Stimulated activated CD4-positive, alpha-beta T cell treated with anti-CD3 and anti-CD28 coated beads, Interleukin-12 subunit alpha, Interleukin-12 subunit beta, amount 100 ng/mL, for 24 hours (primary cell): ENCODE data around the gene NUAK2.
"Not testable (repeated sequence)": the region's sequence is repeated elsewhere in the genome, so short reads cannot be mapped to it uniquely, and the experiment has no call there.

Source experiments
- DNase-seq, 2 experiments: peaks; one replicate each; pipeline ENCODE4 v3.0.0-alpha.2; 2020; ENCODE audit warnings: low read depth in 2 of 2

Gene NUAK2

DNA sequence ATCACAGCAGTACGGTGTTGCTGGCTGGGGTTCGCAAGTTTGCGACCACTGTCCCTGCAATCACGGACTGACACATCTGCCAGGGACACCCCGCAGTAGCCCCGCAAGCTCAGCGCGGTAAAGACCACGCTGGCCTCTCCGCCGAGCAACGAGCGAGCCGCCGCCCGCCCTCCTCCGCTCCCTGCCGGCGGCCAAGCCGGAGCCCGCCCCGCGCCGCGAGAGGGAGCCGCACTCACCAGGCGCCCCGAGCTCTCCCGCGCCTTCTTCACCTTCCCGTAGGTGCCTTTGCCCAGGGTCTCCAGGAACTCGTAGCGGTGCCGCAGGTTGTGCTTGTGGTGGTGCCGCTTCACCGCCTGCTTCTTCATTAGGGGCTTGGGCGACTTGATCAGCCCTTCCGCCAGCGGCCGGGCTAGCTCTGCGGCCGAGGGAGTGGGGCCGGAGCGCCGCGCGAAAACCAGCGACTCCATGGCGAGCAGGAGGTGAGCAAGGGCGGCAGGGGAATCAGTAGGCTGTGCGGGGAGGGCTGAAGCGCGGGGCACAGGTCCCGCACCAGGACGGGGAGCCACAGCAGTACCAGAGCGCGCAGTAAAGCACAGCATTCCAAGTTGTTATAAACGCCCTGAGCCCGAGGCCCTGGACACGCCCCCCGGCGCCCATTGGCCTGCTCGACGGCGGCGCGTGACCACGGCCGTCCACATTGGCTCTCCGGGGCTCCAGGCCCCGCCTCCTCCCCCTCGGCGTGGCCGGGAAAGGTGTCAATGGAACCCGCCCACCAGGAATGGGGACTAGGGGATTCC lies at the start of gene NUAK2:
NUAK2 (minus strand) TSS at position 584 of the 797 bp plus-strand sequence; CDS start at position 467, 117 bp downstream.
- peak; percentile 62 to 85 for DNase-seq

- DNase-seq: no peak
Measured at GRCh38 chr1:205370780-205371179, 49.2 kb upstream of the NUAK2 start.

GRCh38 chr1:205369701-205370123 lies 48.2 kb upstream of the NUAK2 start:
- no peak for DNase-seq

- no peak for DNase-seq
Measured at GRCh38 chr1:205368478-205368877, 46.9 kb upstream of the NUAK2 start.

DNA sequence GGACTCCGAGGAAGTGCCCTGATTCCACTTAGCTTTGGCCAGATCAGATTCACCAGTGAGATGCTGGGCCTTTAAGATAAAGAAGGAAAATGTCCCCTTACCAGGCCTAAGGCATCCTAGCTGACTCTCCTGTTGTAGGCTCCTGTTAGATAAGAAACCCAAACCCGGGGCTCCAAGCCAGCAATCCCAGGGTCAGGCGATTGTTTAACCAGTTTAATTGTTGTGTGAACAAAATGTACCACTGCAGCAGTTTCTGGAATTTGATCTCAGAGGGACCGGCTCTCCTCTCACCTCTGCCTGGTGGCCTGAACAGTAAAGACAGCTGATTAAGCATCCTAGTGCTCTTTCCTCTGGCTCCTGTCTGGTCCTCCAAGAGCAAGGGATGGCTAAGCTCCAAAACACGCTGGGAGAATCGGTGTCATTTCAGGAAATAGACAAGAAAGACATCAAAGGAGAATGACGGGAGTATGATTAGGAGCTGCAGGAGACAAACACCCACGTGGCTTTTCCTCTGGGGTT lies 44.5 kb upstream of the NUAK2 start:
- DNase-seq: no peak

DNA sequence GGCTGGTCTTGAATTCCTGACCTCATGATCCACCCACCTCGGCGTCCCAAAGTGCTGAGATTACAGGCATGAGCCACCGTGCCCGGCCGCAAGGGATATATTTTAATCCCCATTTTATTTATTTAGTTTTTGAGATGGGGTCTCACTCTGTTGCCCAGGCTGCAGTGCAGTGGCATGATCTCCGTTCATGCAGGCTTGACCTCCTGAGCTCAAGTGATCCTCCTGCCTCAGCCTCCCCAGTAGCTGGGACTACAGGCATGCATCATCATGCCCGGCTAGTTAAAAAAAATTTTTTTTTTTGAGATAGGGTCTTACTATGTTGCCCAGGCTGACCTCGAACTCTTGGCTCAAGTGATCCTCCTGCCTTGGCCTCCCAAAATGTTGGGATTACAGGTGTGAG lies 43.5 kb upstream of the NUAK2 start:
- DNase-seq: not testable (repeated sequence)

GRCh38 chr1:205360891-205361290 lies 39.3 kb upstream of the NUAK2 start:
- no peak for DNase-seq

DNA sequence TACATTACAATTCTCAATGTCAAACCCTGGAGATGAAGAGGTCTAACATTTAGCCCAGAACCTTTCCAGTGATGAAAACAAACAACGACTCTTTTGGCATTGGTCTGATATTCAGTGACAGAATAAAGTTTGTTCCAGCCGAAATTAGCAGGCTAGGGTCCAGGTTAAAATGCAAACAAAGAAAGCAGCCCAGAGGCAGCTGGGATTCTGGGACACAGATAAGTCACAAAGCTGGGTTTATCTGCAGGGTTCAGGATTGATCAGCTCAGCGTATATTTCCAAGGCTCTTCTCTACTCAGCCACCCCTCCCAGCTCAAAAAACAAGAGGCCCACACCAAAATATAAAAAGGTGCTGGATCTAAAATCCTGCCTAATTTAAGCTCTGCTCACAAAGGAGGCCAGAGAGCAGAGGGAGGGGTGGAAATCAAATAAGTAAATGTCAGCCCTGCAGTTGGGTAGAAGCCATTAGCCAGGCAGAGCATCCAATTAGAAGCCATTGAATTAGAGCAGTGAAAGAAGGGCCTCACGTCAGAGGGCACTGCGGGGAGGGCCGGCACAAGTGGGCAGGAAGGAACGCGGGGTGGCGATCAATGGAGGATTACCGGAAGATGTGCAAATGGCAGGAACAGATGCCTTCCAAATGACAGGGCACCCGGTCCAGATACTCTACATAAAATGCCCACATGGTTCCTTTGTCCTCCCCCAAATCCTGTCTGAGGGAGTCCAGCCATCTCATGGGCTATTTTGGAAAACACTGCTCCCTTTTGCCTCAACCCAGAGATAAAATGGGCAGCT lies 38.4 kb upstream of the NUAK2 start:
- DNase-seq: no peak

DNA sequence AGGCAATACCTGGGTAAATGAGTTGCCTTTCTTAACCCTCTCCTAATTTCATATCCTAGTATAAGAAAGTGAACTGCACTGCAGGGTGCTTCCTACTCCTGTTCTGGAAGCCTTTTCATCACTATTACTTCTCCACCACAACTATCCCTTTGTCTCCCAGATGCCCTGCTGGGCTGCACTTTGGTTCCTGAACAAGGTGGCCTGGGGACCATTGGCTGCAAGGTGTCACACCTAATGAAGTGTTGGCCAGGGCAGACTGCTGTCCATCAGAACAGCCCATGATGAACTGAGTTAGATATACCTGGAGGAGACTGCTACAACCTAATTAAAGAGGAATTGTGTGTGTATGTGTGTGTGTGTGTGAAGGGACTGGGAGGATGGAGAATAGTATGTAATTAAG lies 37.0 kb upstream of the NUAK2 start:
- DNase-seq: no peak

- DNase-seq: no peak
Measured at GRCh38 chr1:205357567-205357966, 36.0 kb upstream of the NUAK2 start.

GRCh38 chr1:205356440-205357139 lies 35.0 kb upstream of the NUAK2 start, which contains the start of gene KLHDC8A:
Gene KLHDC8A, minus strand, starts transcription at chr1:205356922. Its CDS starts 13,318 bp downstream, at chr1:205343604.
- no peak for DNase-seq

DNA sequence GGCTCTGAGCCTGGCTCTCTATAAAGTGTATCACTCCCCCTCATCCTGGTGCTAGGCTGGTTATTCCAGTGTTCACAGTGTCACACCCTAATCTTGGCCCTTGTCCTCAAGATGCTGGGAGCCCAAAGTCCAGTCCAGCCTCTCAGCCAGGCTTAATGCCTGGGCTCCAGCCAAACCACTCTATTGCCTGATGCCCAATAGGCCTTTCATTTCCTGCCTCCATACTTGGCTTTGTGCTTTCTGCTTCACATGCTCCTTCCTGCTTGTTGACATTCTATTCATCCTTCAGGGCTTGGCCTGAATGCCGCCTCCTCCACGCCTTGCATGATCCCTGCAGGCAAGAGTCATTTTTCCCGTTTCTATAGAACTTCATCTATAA lies 33.5 kb upstream of the NUAK2 start:
- DNase-seq: no peak

DNA sequence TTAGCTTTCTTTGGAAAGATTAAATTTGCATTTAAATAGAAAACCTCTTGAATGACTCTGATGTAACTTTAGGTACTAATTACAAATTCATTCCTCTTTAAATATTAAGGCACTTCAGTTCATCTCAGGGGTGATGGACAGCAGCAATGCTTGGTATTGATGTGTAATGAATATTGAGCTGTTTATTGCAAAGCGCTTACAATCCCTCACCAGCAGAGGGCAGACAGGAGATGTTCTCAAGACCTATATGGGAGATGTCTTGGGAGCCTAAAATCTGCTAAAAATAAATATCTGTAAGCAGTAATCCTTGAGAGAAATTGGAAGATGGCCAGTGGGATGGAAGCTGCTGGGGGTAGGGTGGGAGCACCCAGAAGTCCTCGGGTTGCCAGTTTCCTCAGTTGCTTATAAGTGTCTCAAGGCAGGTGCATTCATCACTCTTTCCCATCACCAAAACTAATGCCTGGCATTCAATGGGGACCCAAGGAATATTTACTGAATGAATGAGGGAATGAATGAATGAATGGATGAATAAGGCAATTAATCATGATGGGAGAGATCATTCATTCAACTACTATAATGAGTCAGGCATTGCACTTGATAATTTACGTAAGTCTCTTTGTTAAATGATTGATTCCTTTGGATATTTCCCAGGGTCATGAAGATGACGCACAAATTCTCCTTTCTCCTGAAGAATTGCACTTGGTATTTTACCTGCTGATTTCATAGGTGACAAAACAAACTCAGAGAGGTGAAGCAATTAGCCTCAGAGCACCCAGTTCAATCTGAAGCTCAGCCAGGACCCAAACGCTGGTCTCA lies 32.9 kb upstream of the NUAK2 start:
- peak; percentile 14 to 58 for DNase-seq

DNA sequence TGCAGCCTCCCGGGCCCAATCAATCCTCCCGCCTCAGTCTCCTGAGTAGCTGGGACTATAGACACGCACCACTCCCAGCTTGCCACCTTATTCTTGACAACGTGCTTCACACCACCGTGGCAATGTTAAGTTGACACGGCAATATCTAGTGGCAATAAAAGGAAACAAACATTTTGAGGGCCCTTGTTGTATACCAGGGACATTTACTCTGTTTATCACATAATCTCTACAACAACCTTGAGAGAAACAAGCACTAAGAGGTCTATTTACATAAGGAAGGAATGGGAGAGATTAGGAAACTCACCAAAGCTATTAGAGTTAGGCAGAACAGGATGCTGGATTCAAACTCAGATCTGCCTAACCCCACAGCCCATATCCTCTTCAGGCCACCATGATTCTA lies 32.1 kb upstream of the NUAK2 start:
- DNase-seq: no peak

GRCh38 chr1:205353191-205353590 lies 31.6 kb upstream of the NUAK2 start:
- DNase-seq: no peak

- DNase-seq: no peak
Measured at GRCh38 chr1:205351984-205352713, 30.6 kb upstream of the NUAK2 start.

- DNase-seq: no peak
Measured at GRCh38 chr1:205350691-205351141, 29.2 kb upstream of the NUAK2 start.

DNA sequence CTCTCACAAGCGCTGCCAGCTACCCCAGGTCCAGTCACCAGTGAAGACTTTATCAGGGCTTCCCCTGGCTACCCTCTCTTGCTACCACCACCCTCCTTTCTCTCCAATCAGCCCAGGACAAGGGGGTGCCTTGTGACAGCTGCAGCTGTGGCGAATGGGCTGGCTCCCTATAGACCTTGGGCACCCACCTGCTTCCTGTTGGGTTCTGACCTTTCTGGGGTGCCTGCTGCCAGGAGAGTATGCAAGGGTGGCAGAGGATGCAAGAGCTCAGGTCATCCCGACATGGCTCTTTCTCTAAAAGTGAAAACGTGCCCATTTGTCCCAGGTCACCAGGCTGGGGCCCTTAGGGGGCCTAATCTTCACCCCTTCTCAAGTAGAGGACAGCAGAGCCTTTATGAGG lies 28.6 kb upstream of the NUAK2 start:
- no peak for DNase-seq

- DNase-seq: no peak
Measured at GRCh38 chr1:205348554-205349487, 27.3 kb upstream of the NUAK2 start.
